GM19372 (cell line): ENCODE data around the gene RGS13.
A peak's percentile ranks its signal among the peaks of the same experiment; 100 is the strongest.
"Not testable (repeated sequence)": the region's sequence is repeated elsewhere in the genome, so short reads cannot be mapped to it uniquely, and the experiment has no call there.

ENCODE experiments used
- ATAC-seq: cut with Tn5 transposase; IDR thresholded peaks from one replicate; pipeline ENCODE4 v1.9.1; 2021; ENCODE audit warnings: mild to moderate bottlenecking, low read depth, moderate library complexity; ENCODE audit not compliant: unreplicated experiment

RGS13 gene

DNA sequence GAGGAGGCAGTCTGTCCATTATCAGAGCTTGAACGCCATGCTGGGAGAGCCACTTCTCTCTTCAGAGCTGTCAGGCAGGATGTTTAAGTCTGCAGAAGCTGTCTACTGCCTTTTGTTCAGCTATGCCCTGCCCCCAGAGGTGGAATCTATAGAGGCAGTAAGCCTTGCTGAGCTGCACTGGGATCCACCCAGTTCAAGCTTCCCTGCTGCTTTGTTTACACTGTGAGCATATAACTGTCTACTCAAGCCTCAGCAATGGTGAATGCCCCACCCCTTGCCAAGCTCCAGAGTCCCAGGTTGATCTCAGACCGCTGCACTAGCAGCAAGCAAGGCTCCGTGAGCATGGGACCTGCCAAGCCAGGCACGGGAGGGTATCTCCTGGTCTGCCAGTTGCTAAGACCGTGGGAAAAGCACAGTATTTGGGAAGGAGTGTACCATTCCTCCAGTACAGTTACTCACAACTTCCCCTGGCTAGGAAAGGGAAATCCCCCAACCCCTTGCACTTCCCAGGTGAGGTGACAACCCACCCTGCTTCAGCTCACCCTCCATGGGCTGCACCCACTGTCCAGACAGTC, 32.5 kb downstream of the RGS13 start:
- ATAC-seq = no peak

DNA sequence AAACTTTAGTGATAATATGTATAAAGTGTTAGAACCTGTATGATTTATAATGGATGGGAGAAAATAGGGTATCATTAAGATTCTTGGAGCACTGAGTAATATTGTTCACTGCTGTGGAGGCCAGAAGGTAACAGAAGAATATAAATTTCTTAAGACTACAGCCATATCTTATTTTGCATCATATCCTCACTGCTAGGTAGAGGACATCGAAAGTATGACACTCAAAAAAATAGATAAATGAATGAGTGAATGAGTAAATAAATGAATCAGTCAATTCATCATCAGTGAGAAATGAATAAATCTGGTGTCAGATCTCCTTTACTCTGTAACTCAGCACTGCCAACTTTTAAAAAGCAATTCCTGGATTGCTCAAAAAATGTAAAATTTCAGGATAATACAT, 33.2 kb downstream of the RGS13 start:
- no peak for ATAC-seq

DNA sequence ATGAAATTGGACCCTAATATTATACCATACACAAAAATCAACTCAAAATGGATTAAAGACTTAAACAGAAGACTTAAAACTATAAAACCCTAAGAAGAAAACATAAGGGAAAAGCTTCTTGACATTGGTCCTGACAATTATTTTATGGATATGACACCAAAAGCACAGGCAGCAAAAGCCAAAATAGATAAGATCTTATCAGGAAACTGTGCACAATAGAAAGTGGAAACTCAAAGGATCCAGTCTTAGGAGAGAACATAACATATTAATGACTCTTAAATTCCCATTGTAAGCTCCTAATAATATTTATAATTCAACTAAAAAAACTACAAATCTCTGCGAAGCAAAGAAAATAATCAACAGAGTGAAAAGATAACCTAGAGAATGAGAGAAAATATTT, 39.8 kb downstream of the RGS13 start:
- ATAC-seq = no peak

DNA sequence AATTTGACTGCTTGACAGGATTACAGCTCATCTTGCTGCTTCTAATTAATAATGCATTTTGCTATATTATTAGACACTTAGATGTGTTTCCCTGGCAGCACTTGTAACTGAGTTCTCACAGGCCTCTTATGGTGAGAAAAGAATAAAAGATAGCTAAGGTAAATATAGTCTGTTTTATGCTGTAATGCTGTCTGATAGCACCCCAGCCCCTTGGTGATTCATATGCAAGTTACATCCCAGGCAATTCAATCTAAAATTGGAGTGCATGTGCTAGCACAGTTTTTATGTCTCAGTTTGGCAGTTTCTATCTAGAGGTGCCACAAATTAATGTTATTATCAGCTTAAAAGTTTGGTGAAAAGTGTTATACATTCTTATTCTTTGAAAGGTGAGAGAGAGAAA, 42.2 kb downstream of the RGS13 start:
- no peak for ATAC-seq

DNA sequence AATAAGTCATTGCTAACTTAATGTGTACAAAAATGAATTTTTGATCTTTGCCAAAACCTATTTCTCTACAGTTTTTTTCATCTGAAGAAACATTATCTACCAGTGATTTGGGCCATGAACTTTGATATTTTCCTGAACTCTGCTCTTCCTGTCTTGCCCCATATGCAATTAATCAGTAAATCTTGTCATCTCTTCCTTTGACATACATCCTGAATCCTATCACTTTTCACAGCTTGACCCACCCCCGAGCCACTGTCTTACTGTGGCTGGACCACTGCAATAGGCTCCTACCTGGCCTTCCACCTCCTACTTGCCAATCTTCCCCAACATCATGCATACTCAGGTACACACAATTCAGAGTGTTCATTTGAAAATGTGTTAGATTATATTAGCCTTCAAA, 46.4 kb downstream of the RGS13 start:
- ATAC-seq = no peak

DNA sequence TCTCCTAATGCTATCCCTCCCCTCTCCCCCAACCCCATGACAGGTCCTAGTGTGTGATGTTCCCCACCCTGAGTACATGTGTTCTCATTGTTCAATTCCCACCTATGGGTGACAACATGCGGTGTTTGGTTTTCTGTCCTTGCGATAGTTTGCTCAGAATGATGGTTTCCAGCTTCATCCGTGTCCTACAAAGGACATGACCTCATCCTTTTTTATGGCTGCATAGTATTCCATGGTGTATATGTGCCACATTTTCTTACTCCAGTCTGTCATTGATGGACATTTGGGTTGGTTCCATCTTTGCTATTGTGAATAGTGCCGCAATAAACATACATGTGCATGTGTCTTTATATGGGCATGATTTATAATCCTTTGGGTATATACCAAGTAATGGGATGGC, 47.1 kb downstream of the RGS13 start:
- not testable (repeated sequence) for ATAC-seq

DNA sequence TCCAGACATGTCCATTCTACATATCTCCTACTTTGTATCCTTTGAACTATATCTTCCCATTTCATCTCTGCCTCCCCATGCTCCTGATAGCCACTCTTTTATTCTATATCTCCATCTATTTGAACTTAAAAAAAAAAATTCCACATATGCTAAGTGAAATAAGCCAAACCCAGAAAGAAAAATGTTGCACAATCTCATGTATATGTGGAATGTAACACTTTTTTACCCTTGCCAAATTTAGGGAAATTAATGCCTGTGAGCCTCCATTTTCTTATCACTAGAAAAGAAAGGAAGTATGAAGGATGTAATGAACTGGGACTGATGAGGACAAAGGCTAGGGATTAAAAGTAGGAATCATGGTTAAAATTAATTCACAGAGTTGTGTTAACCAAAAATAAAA, 53.5 kb downstream of the RGS13 start:
- no peak for ATAC-seq

DNA sequence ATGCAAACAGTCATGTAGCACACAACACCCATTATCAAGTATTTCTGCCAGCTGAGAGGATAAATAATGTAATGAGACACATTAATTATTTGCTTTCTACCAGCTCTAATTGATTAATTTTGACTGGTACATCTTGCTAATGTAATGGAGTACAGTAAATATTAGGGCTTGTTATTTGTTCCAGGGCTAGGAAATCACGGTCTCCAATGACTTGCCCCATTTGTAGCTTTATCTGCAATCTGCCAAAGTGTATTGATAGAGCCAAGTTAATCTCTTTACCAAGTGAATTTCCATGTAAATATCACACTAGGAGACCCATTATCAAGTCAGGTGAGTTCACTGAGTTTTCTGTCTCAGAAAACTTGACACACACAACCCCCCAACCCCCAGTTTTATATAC, 55.1 kb downstream of the RGS13 start:
- no peak for ATAC-seq

DNA sequence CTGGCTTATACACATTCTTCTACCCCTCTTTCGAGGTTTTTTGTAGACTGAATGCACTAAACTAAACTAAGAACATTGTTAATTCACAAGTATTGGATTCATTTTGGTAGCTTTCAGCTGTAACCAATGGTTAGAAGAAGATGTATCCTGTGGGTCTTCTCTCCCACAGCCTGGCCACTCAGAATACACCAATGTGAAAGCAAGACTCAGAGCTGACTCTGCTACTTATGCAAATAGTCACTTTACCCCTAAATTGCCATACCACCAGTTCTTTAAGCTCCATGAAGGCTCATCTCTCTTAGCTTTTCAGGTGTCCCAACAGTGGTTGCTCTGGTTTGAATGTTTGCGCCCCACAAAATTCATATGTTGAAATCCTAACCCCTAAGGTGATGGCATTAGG, 60.1 kb downstream of the RGS13 start:
- ATAC-seq = no peak

DNA sequence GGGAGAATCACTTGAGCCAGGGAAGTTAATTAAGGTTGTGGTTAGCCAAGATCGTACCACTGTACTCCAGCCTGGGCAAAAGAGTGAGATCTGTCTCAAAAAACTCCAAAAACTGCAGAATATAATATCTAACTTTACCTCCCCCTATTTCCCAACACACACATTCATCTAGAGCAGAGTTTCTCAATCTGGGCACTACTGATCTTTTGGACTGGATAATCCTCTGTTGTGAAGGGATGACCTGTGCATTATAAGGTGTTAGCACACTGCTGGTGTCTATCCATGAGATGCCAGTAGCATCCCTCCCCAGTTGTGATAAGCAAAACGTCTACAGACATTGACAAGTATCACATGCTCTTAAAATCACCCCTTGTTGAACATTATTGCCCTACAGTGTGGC, 61.8 kb downstream of the RGS13 start:
- ATAC-seq = no peak

DNA sequence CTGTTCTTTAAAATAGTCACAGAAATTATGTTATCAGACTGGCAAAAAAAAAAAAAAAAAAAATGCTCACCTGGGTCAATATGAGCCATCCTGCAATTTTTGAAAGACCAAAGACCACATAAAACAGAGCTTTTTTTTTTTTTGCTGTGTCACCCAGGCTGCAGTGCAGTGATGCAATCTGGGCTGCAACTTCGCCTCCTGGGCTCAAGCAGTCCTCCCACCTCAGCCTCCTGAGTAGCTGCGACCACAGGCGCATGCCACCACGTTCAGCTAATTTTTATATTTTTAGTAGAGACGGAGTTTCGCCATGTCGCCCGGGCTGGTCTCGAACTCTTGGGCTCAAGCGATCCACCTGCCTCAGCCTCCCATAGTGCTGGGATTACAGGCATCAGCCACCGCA, 62.8 kb downstream of the RGS13 start:
- no peak for ATAC-seq

DNA sequence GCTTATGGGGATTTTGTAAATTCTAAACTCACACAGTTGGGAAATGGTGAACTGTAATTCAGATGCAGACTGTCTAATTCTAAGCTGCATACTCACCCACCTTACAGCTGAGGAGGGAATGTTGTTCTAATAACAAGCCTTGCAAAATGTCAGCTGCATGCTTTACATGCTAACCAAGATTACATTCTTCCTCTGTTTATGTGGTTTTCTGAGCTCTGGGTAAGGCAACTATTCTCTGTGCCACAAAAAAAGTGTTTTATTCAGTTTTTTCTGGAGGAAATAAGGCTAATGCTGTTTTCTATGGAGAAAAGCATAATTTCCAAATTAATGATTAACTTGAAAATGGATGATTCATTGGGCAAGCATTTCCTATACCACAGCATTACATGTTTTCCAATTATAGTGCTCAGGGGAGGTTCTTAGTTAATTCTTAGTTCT, 64.9 kb downstream of the RGS13 start:
- no peak for ATAC-seq

DNA sequence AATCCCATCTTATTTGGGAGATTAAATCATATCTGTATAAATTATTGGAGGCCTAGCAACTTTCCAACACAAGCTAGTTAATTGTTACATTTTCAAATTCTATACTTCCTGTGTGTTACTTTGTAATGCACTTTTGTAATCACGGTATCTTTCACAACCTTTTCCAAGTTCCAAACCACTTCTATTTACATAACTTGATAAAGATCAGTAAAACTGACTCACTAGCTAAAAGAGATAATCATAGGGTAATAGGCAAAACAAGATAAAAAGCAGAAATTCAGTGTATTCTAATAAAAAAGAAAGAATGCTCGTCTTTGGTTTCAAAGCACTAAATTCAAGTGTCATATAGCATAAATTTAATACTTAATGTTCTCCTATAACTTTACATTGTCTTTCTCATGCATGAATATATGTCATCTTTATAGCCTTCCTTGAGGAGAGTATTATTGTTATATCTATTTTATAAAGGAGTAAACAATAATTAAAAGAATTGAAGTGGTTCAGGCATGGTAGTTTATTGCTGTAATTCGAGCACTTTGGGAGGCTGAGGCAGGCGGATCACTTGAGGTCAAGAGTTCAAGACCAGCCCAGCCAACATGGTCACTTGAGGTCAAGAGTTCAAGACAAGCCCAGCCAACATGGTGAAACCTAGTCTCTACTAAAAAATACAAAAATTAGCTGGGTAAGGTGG, 66.4 kb downstream of the RGS13 start:
- no peak for ATAC-seq

DNA sequence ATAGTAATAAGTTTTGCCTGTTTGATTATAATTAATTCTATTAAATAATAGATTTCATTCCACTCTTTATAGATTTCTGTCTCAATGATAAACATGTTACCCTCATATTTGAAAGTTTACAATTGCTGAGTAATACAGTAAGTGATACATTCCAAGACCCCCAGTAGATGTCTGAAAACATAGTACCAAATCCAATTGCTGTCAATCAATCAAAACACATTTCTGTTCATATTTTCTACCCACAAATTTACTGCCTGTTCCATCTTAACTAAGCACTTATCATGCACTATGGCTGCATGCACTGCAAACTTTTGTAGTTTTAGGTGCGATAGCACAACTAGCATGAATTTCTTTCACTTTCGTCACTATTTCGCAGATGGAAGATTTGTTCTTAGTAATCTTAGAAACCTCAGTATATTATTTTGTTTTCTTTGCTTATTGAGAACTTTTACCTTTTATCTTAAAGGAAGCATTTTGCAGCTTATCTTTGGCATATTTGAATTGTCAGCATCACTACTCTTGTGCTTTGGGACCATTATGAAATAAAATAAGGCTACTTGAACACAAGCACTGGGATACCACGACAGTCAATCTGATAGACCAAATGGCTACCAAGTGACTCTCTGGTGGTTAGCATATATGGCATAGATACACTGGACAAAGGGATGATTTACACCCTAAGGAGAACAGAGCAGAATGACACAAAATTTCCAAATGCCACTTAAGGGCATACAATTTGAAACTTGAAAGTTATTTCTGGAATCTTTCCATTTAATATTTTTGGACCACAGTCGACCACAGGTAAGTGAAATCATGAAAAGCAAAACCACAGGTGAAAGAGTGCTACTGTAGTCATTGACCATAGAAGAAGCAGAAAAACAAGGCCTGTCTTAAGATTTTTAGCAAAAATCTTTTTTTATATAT, 67.6 kb downstream of the RGS13 start:
- ATAC-seq = peak; percentile 70

DNA sequence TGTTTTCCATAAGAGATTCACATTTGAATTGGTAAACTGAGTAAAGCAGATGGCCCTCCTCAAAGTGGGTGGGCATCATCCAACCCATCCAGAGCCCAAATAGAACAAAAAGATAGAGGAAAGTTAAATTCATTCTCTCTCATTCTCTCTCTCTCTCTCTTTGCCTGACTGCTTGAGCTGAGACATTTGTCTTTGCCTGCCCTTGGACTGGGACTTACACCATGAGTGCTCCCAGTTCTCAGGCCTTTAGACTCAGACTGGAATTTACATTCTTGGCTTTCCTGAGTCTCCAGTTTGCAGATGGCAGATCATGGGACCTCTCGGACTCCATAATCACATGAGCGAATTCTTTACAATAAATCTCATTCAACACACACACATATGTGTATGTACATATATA, 69.6 kb downstream of the RGS13 start:
- no peak for ATAC-seq

DNA sequence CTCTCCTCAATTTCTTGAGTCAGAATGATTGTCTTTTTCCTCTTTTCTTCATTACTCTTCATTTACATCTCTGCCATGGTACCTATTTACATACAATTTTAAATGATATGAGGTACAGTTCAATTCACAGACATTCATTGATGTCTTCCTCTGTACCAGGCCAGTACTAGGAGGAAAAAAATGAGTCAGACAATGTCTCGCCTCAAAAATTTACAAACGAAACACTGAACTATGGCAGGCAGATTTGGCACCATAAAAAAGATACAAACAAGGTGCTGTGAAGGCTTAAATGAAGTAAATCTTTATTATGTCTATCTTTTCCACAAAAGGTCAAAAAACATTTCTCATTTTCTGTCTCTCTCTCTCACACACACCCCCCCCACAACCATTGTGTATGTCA, 71.0 kb downstream of the RGS13 start:
- ATAC-seq = no peak

DNA sequence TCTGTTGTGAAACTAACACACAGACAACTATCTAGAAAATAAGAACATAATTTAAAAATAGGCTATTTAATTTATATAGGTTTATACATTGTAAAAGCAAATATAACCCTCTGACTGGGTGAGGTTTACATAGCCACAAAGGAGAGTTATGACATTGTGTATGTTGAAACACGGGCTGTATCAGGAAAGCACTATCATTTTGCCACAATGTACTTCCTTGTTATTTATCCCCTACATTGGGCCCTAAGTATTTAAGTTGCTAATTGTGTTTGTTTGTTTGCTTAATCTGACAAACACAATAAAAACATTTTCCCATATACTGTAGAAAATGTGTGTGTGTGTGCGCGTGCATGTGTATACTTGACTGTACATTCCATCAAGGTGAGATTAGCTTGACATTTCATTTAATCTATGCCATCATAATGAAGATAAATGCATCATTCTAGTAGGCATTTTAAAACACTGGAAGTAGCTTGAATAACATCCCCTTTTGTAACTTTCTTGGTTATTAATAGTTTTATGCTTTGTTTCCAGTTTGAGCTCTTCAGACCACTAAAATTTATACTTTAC, 72.1 kb downstream of the RGS13 start:
- ATAC-seq = no peak

DNA sequence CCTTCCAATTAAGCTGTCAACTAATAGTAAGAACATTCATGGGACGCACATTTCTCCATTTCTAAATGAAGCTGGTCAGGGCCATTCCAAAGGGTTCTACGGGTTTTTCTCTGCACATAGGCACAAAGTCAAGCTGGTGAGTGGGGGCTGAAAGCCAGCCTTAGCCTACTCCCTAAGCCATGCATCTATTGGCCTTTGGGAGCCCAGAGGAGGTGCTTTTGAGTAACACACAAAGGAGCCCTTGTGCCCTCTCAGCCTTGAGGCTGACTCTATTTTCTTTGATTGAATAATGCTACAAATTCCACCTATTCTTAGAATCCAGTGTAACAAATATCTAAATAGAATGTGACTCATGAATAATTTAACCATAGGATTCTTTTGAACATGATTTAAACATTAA, 73.6 kb downstream of the RGS13 start:
- ATAC-seq = no peak
